Neural cell (in vitro differentiated cells): ENCODE data around the gene ADCY7. TPM values are rescaled to one million over a fixed set of nuclear protein-coding genes. Genes with fewer than 3 reads are reported as not detected.

Experiments used
- H2AFZ ChIP-seq: fragments of 200-600, 300-800 bp; sonication (generic), shearing (Covaris generic); 2 replicates; pipeline ENCODE4 v1.6.0; 2014; ENCODE audit warnings: low read depth, mild to moderate bottlenecking, antibody characterized with exemption, low read length, moderate library complexity
- H3F3A ChIP-seq: fragments of 200-600 bp; shearing (Covaris generic); 2 replicates; pipeline ENCODE4 v1.6.1; 2016; ENCODE audit warnings: mild to moderate bottlenecking, moderate library complexity, mixed read lengths, antibody characterized with exemption, low read length; ENCODE audit not compliant: insufficient read depth, poor library complexity, severe bottlenecking
- H3K27ac ChIP-seq: fragments of 200-600, 300-800 bp; sonication (generic), shearing (Covaris generic); 2 replicates; pipeline ENCODE4 v1.5.1; 2014; ENCODE audit warnings: mild to moderate bottlenecking, low read length, moderate library complexity
- H3K27me3 ChIP-seq: fragments of 300-800, 200-600 bp; sonication (generic), shearing (Covaris generic); 2 replicates; pipeline ENCODE4 v1.6.0; 2014; ENCODE audit warnings: mild to moderate bottlenecking, low read depth, low read length, moderate library complexity; ENCODE audit not compliant: insufficient read depth
- H3K36me3 ChIP-seq: fragments of 300-800, 200-600 bp; sonication (generic), shearing (Covaris generic); 2 replicates; pipeline ENCODE4 v1.5.1; 2014; ENCODE audit warnings: mild to moderate bottlenecking, antibody characterized with exemption, low read length, moderate library complexity; ENCODE audit not compliant: insufficient read depth
- H3K4me2 ChIP-seq: fragments of 300-800, 200-600 bp; sonication (generic), shearing (Covaris generic); 2 replicates; pipeline ENCODE4 v1.6.0; 2014; ENCODE audit warnings: mild to moderate bottlenecking, low read length
- H3K4me3 ChIP-seq: fragments of 300-800, 200-600 bp; sonication (generic), shearing (Covaris generic); 2 replicates; pipeline ENCODE4 v1.5.1; 2014; ENCODE audit warnings: mild to moderate bottlenecking, low read length, moderate library complexity
- H3K79me2 ChIP-seq: fragments of 200-600 bp; shearing (Covaris generic); replicated peaks from 2 replicates; pipeline ENCODE4 v1.6.0; 2014; ENCODE audit warnings: mild to moderate bottlenecking, low read length, moderate library complexity; ENCODE audit not compliant: insufficient read depth
- H3K9ac ChIP-seq: fragments of 300-800, 200-600 bp; sonication (generic), shearing (Covaris generic); 2 replicates; pipeline ENCODE4 v1.6.1; 2016; ENCODE audit warnings: mild to moderate bottlenecking, low read length, mixed read lengths
- H3K9me2 ChIP-seq: fragments of 200-600 bp; shearing (Covaris generic); 2 replicates; pipeline ENCODE4 v1.6.1; 2016; ENCODE audit warnings: mild to moderate bottlenecking, low read length, mixed read lengths; ENCODE audit not compliant: insufficient read depth
- H3K9me3 ChIP-seq: fragments of 200-600, 300-800 bp; sonication (generic), shearing (Covaris generic); 2 replicates; pipeline ENCODE4 v1.6.1; 2016; ENCODE audit warnings: mild to moderate bottlenecking, mixed run types, low read length, moderate library complexity, mixed read lengths
- H4K20me1 ChIP-seq: fragments of 200-600 bp; shearing (Covaris generic); 2 replicates; pipeline ENCODE4 v1.6.1; 2016; ENCODE audit warnings: mild to moderate bottlenecking, mixed run types; ENCODE audit not compliant: insufficient read depth
- EP300 ChIP-seq: fragments of 450-650 bp; conservative IDR thresholded peaks from 2 replicates; pipeline ENCODE4 v1.6.1; 2014; ENCODE audit warnings: antibody characterized with exemption, mild to moderate bottlenecking, moderate library complexity; ENCODE audit not compliant: poor library complexity, severe bottlenecking
- EZH2 ChIP-seq: fragments of 200-600, 300-800 bp; shearing (Covaris generic), sonication (generic); IDR thresholded peaks from 2 replicates; pipeline ENCODE4 v1.6.1; 2014; ENCODE audit warnings: antibody characterized with exemption, low read length, borderline replicate concordance, mild to moderate bottlenecking; ENCODE audit not compliant: insufficient read depth, poor library complexity, severe bottlenecking
- MXI1 ChIP-seq: fragments of 450-650 bp; conservative IDR thresholded peaks from 2 replicates; pipeline ENCODE4 v1.6.1; 2014; ENCODE audit warnings: antibody characterized with exemption, mild to moderate bottlenecking; ENCODE audit not compliant: poor library complexity, severe bottlenecking
- POLR2AphosphoS5 ChIP-seq: IDR thresholded peaks from 2 replicates; pipeline ENCODE4 v1.6.1; 2012
- RAD21 ChIP-seq: fragments of 450-650 bp; conservative IDR thresholded peaks from 2 replicates; pipeline ENCODE4 v1.6.1; 2014; ENCODE audit warnings: antibody characterized with exemption, mild to moderate bottlenecking, moderate library complexity
- SMC3 ChIP-seq: fragments of 450-650 bp; conservative IDR thresholded peaks from 2 replicates; pipeline ENCODE4 v1.6.1; 2014; ENCODE audit warnings: antibody characterized with exemption, mild to moderate bottlenecking, moderate library complexity; ENCODE audit not compliant: poor library complexity
- TAF1 ChIP-seq: IDR thresholded peaks from 2 replicates; pipeline ENCODE4 v1.6.1; 2012; ENCODE audit warnings: low read depth
- polyA plus RNA-seq: library from polyadenylated mRNA; depleted of rRNA; stranded (reverse); fragments of >200 nt; gene quantifications from 2 replicates; pipeline ENCODE4 v1.2.3, GENCODE V29; 2014
- TF ChIP-seq, protein P1 (sequence below): IDR thresholded peaks from 2 replicates; pipeline ENCODE4 v1.6.1; 2012; ENCODE audit warnings: borderline replicate concordance
- TF ChIP-seq, protein P2 (sequence below): fragments of 450-650 bp; IDR thresholded peaks from 2 replicates; pipeline ENCODE4 v1.5.1; 2014; ENCODE audit warnings: antibody characterized with exemption, mild to moderate bottlenecking, moderate library complexity; ENCODE audit not compliant: poor library complexity, severe bottlenecking

The ADCY7 gene
- polyA plus RNA-seq, 1 donor from 2014 or later = 2.0 TPM

GRCh38 chr16:50298591-50299507 is 32.5 kb downstream of the ADCY7 start:
- Histone ChIP-seq H3K27ac (no peak overlapping the region), H3K9me2 (no peaks in the 10 kb centered on the region), H3F3A (no peaks in the 10 kb centered on the region), H4K20me1 (no peaks in the 10 kb centered on the region), H3K79me2 (no peaks in the 10 kb centered on the region), H3K27me3 (no peaks in the 10 kb centered on the region), H3K4me3 (no peak overlapping the region), H3K4me2 (no peak overlapping the region), H2AFZ (no peak overlapping the region), H3K9ac (no peak overlapping the region), H3K36me3 (no peaks in the 10 kb centered on the region), H3K9me3 (no peaks in the 10 kb centered on the region)
- TF ChIP-seq EZH2 = no peak
- no peak for TF ChIP-seq POLR2AphosphoS5
- no peak for TF ChIP-seq SMC3
- TF ChIP-seq, protein P1, sequence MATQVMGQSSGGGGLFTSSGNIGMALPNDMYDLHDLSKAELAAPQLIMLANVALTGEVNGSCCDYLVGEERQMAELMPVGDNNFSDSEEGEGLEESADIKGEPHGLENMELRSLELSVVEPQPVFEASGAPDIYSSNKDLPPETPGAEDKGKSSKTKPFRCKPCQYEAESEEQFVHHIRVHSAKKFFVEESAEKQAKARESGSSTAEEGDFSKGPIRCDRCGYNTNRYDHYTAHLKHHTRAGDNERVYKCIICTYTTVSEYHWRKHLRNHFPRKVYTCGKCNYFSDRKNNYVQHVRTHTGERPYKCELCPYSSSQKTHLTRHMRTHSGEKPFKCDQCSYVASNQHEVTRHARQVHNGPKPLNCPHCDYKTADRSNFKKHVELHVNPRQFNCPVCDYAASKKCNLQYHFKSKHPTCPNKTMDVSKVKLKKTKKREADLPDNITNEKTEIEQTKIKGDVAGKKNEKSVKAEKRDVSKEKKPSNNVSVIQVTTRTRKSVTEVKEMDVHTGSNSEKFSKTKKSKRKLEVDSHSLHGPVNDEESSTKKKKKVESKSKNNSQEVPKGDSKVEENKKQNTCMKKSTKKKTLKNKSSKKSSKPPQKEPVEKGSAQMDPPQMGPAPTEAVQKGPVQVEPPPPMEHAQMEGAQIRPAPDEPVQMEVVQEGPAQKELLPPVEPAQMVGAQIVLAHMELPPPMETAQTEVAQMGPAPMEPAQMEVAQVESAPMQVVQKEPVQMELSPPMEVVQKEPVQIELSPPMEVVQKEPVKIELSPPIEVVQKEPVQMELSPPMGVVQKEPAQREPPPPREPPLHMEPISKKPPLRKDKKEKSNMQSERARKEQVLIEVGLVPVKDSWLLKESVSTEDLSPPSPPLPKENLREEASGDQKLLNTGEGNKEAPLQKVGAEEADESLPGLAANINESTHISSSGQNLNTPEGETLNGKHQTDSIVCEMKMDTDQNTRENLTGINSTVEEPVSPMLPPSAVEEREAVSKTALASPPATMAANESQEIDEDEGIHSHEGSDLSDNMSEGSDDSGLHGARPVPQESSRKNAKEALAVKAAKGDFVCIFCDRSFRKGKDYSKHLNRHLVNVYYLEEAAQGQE = no peak
- no peak for TF ChIP-seq MXI1
- TF ChIP-seq, protein P2, sequence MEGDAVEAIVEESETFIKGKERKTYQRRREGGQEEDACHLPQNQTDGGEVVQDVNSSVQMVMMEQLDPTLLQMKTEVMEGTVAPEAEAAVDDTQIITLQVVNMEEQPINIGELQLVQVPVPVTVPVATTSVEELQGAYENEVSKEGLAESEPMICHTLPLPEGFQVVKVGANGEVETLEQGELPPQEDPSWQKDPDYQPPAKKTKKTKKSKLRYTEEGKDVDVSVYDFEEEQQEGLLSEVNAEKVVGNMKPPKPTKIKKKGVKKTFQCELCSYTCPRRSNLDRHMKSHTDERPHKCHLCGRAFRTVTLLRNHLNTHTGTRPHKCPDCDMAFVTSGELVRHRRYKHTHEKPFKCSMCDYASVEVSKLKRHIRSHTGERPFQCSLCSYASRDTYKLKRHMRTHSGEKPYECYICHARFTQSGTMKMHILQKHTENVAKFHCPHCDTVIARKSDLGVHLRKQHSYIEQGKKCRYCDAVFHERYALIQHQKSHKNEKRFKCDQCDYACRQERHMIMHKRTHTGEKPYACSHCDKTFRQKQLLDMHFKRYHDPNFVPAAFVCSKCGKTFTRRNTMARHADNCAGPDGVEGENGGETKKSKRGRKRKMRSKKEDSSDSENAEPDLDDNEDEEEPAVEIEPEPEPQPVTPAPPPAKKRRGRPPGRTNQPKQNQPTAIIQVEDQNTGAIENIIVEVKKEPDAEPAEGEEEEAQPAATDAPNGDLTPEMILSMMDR = no peak
- no peak for TF ChIP-seq RAD21
- no peak for TF ChIP-seq EP300
- TF ChIP-seq TAF1 = no peak

GRCh38 chr16:50299508-50300105 is 33.3 kb downstream of the ADCY7 start:
- no peaks in the 10 kb centered on the region for H4K20me1 ChIP-seq
- no peak overlapping the region for H3K4me3 ChIP-seq
- H3K27ac ChIP-seq = no peak overlapping the region
- no peaks in the 10 kb centered on the region for H3F3A ChIP-seq
- H3K9ac ChIP-seq = no peak overlapping the region
- H3K27me3 ChIP-seq = no peaks in the 10 kb centered on the region
- TF ChIP-seq EP300 (no peak), SMC3 (no peak), TAF1 (no peak), EZH2 (no peak), RAD21 (no peak), POLR2AphosphoS5 (no peak), MXI1 (no peak)
- TF ChIP-seq, protein P1 = no peak
- TF ChIP-seq, protein P2 = no peak
- no peaks in the 10 kb centered on the region for H3K9me2 ChIP-seq
- H3K4me2 ChIP-seq = no peak overlapping the region
- no peaks in the 10 kb centered on the region for H3K79me2 ChIP-seq
- no peaks in the 10 kb centered on the region for H3K36me3 ChIP-seq
- H2AFZ ChIP-seq = no peak overlapping the region
- H3K9me3 ChIP-seq = no peaks in the 10 kb centered on the region
